Omental fat pad (tissue), 4 donors: Measurements from ENCODE around the gene AK2. TPM values are rescaled to one million over a fixed set of nuclear protein-coding genes. Genes with fewer than 3 reads are reported as not detected.
"Not testable (repeated sequence)": the region's sequence is repeated elsewhere in the genome, so short reads cannot be mapped to it uniquely, and the experiment has no call there.

Experiments
- ATAC-seq: fragments of 150-250 bp; one replicate; pipeline ENCODE4 v1.9.1; 2016; ENCODE audit warnings: mild to moderate bottlenecking, moderate library complexity; ENCODE audit not compliant: low FRiP score
- DNase-seq: peaks from one replicate; pipeline ENCODE4 v3.0.0-alpha.2; 2019; ENCODE audit warnings: low spot score
- total RNA-seq, 4 donors: library from RNA; depleted of rRNA; stranded (reverse); fragments of >200 nt; gene quantifications; one replicate each; pipeline ENCODE4 v1.1.0, GENCODE V29; 2016
- TF ChIP-seq, protein P1 (sequence below), 3 donors: fragments of 450-650 bp; IDR thresholded peaks; one replicate each; pipeline ENCODE4 v1.5.1; 2016 to 2017; ENCODE audit warnings: antibody characterized with exemption in 3 of 3, mild to moderate bottlenecking in 3 of 3, moderate library complexity in 2 of 3

The AK2 gene
- total RNA-seq, 4 donors from 2014 or later, result 146 to 297 (median 161) TPM

DNA sequence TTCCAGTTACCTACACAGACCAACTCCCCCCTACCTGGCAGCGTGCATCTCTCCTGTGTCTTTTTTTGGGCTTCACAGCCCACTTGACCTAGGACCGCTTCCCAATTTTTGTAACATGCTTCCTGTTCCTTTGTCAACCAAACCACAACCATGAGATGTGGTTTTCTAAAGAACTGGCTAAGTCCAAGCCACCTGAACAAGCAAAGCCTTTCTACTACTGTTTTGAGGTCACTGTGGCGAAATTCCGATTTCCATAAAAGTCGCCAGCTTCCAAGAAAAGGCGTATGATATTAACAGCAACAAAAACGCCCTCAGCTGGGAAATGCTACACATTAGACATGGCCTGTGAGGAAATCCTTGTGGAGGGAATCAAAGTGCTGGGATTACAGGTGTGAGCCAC lies 12.7 kb upstream of the AK2 start:
- TF ChIP-seq, protein P1, sequence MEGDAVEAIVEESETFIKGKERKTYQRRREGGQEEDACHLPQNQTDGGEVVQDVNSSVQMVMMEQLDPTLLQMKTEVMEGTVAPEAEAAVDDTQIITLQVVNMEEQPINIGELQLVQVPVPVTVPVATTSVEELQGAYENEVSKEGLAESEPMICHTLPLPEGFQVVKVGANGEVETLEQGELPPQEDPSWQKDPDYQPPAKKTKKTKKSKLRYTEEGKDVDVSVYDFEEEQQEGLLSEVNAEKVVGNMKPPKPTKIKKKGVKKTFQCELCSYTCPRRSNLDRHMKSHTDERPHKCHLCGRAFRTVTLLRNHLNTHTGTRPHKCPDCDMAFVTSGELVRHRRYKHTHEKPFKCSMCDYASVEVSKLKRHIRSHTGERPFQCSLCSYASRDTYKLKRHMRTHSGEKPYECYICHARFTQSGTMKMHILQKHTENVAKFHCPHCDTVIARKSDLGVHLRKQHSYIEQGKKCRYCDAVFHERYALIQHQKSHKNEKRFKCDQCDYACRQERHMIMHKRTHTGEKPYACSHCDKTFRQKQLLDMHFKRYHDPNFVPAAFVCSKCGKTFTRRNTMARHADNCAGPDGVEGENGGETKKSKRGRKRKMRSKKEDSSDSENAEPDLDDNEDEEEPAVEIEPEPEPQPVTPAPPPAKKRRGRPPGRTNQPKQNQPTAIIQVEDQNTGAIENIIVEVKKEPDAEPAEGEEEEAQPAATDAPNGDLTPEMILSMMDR (IDR thresholded peaks at IDR 0.05), result no peak
- DNase-seq, result no peak
- ATAC-seq, result no peak

DNA sequence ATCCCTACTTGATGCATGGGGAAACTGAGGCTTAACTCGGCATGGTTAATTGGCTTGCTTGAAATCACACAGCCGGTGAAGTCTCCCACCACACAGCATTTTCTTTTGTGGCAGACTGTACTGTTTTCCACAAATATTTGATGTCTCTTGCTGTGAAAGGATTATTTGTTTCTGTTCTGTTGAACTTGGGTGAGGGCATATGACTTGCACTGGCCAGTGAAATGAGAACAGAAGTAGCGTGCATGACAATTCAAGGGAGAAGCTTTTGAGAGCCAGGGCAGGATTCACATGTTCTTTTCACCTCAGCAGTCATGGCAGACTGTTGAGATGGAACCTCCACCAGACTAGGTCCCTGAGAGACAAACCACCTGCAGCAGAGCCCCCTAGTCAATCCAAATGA lies 11.7 kb upstream of the AK2 start:
- no peak for DNase-seq
- TF ChIP-seq, protein P1 (IDR thresholded peaks at IDR 0.05), result no peak
- no peak for ATAC-seq

DNA sequence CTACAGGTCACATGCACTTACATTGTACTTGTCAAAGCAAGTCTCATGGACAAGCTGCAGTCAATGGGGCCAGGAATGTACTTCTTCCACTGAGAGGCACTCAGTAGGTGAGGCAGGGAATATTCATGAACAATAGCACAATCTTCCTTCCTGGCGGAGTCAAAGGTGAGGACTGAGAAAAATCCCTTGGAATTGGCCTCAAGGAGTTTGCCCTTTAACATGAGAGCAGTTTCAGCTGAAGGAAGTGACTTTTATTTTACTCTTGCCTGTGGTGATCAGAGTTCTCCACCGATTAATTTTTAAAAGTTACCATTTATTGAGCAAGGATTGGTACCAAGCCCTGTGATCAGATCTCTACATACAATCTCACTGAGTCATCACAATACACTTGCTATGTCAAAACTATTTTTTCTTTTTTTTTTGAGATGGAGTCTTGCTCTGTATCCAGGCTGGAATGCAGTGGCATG lies 11.2 kb upstream of the AK2 start:
- ATAC-seq (no peak), DNase-seq (no peak)
- TF ChIP-seq, protein P1 (IDR thresholded peaks at IDR 0.05), result no peak

DNA sequence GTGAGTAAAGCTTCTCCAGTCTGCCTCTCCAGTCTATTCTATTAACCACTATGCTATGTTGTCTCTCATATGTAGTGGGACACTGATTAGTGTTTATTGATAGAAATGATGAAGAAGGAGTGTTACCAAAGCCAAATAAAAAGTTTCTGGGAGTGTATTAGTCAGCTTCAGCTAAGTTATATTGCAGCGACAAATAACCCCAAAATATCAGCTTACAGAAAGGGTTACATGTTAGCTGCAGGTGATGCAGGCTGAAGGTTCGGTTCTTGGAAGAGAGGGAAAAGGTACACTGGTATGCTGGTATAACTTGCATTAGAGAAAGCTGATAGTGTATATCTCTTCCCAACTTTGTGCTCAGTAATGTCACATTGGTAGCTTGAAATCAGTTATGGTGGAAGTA lies 10.6 kb upstream of the AK2 start:
- TF ChIP-seq, protein P1 (IDR thresholded peaks at IDR 0.05), result no peak
- ATAC-seq (no peak), DNase-seq (no peak)

DNA sequence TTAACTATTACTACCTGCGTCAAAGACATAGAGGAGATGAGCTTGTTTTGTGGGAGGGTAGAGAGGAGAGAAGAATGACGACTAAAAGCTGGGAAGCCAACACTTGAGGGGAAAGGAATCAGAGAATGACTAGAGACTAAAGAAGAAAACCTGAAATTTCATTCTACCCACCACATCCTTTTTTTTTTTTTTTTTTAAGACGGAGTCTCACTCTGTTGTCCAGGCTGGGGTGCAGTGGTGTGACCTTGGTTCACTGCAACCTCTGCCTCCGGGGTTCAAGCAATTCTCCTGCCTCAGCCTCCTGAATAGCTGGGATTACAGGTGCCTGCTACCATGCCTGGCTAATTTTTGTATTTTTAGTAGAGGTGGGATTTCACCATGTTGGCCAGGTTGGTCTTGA lies 9.6 kb upstream of the AK2 start:
- ATAC-seq, DNase-seq: not testable (repeated sequence)

DNA sequence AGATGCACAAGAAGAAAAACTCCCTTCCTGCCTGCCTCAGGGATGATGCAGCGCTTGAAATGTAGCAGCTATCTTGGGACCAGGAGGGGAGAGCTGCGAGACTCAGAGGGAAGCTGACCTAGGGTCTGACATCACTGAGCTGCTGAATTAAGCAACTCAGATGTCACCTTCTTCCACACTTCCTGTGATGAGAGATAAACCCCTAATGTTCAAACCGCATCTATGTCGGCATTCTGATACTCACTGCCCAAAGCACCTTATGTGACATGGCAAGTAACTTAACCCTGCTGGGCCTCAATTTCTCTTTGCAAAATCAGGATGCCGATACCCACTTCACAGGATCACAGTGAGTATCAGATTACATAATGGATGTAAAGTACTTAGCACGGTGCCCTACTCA lies 9.1 kb upstream of the AK2 start:
- no peak for DNase-seq
- TF ChIP-seq, protein P1 (IDR thresholded peaks at IDR 0.05), result no peak
- no peak for ATAC-seq

DNA sequence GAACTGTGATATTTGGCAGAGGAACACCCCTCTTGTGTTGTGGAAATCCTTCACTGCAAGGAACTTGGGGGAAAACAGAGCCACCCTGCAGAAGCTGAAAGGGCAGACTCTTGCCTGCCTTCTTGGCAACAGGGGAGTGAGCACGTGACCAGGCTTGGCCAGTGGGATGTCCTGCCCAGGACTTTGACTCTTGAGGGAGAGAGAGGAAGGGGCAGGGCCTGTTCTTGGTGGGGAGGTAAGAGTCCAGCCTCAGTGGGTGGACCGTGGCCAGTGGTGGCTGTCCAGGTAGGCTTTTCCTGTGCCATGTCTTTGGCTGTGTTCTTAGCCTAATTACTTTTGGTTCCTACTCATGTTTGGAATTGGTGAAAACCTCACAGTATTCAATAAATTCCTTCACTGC lies 8.6 kb upstream of the AK2 start:
- DNase-seq (no peak), ATAC-seq (no peak)
- TF ChIP-seq, protein P1 (IDR thresholded peaks at IDR 0.05), result no peak
